DOHH2 (cell line): ENCODE results near the gene KRTAP22-1.

Experiments used
- EZH2phosphoT487 ChIP-seq: fragments of 200-600 bp; sonication (generic); IDR thresholded peaks from 2 replicates; pipeline ENCODE4 v1.6.1; 2017; ENCODE audit warnings: borderline replicate concordance, mild to moderate bottlenecking, antibody characterized with exemption, low read length, moderate library complexity, mixed read lengths
- TF ChIP-seq, protein P1 (sequence below): fragments of 200-600 bp; sonication (generic); IDR thresholded peaks from one replicate; pipeline ENCODE4 v1.5.1; 2014; ENCODE audit warnings: antibody characterized with exemption, mild to moderate bottlenecking, low read depth, low read length; ENCODE audit not compliant: poor library complexity, severe bottlenecking

- TF ChIP-seq, protein P1, sequence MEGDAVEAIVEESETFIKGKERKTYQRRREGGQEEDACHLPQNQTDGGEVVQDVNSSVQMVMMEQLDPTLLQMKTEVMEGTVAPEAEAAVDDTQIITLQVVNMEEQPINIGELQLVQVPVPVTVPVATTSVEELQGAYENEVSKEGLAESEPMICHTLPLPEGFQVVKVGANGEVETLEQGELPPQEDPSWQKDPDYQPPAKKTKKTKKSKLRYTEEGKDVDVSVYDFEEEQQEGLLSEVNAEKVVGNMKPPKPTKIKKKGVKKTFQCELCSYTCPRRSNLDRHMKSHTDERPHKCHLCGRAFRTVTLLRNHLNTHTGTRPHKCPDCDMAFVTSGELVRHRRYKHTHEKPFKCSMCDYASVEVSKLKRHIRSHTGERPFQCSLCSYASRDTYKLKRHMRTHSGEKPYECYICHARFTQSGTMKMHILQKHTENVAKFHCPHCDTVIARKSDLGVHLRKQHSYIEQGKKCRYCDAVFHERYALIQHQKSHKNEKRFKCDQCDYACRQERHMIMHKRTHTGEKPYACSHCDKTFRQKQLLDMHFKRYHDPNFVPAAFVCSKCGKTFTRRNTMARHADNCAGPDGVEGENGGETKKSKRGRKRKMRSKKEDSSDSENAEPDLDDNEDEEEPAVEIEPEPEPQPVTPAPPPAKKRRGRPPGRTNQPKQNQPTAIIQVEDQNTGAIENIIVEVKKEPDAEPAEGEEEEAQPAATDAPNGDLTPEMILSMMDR: no peak
- no peak for TF ChIP-seq EZH2phosphoT487
These were observed 11.2 kb downstream of the KRTAP22-1 start for GRCh38 chr21:30612132-30612531.
